NCI-H446 treated with DMSO at 0.1 percent for 48 hours (cell line): ENCODE measurements around the gene PSMD7.

Experiments used
- DNase-seq: peaks from one replicate; lab custom pipeline; 2025; lab: John Stamatoyannopoulos, UW

The PSMD7 gene

DNA sequence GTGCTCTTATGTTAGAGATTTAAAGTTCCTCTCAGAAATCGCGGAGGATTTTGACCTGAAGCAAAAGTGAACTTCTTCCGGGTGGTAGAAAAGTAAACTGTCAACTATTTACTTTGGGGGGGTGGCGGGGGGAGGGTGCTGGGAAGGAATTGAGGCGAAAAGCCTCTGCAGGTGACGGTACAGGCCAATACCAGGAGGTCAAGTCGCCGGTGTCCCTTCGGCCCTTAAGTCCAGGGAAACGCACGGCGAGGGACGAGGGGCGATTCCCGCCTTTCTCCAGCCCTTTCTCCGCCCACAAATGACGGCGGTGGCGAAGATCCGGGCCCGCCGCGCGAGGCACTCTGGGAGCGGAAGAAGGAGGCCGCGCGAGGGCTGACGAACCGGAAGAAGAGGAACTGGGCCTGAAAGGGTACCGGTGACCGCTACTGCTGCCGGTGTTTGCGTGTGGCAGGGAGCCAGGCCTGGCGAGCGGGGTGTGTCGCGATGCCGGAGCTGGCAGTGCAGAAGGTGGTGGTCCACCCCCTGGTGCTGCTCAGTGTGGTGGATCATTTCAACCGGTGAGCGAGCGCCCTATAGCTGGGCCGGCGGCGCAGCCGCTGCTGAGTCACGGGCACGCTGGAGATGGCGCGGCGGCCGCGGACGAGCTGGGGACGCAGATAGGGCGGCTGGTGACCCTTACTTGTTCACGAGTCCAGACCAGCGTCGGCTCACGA, at the start of gene PSMD7:
TSS of gene PSMD7 (plus strand) at position 383 of the 713 bp plus-strand sequence. CDS start at position 484, 101 bp downstream.
- DNase-seq = peak; percentile 44

DNA sequence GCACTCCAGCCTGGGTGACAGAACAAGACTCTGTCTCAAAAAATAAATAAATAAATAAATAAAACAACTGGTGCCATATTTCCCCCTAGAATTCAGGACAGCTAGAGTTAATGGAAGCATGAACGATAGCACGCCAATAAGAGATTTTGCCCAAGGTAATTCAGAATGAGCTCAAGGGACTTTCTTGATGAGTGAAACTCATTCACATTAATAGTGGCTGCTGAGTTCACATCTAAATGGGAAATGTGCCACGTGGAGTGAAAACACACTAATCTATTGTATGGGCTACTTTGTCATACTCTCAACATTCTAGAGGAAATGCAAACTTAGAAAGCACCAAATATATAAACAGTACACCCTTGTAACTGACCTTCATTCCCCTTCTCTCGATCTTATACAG, 47.4 kb upstream of the PSMD7 start:
- DNase-seq = no peak

DNA sequence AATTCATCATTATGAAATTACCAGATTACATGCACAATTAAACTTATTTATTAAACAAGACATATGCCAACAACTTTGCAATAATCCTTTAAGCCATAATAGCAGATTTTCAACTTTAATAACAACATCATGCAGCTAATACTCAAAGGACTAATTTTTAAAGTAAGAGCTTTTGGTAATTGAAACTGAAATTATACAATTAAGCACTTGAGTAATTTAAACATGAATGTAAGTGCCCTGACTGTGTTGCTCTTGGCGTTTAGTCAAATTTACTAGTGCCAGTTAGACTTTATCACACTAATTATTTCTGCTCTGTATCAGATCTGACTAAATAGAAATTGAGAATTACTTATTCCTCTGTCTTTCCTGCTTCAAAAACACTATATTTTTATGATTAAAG, 46.8 kb upstream of the PSMD7 start:
- DNase-seq = no peak

DNA sequence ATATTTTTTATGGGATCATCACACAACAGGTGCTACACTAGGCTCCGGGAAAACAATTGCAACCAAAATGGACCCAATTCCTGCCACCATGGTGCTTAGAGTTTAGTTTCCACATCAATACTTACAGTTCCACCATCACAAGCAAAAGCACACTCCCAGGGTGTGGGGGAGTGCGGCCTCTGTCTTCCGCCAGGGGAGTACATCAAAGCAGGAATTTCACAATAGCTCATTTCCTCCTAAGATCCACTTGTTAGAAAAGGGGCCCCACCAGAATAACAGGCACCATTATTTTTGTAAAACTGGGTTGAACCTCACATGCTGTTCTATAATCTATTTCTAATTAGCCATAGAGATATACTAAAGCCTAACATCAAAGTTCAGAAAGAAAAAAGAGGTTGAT, 44.3 kb upstream of the PSMD7 start:
- no peak for DNase-seq

DNA sequence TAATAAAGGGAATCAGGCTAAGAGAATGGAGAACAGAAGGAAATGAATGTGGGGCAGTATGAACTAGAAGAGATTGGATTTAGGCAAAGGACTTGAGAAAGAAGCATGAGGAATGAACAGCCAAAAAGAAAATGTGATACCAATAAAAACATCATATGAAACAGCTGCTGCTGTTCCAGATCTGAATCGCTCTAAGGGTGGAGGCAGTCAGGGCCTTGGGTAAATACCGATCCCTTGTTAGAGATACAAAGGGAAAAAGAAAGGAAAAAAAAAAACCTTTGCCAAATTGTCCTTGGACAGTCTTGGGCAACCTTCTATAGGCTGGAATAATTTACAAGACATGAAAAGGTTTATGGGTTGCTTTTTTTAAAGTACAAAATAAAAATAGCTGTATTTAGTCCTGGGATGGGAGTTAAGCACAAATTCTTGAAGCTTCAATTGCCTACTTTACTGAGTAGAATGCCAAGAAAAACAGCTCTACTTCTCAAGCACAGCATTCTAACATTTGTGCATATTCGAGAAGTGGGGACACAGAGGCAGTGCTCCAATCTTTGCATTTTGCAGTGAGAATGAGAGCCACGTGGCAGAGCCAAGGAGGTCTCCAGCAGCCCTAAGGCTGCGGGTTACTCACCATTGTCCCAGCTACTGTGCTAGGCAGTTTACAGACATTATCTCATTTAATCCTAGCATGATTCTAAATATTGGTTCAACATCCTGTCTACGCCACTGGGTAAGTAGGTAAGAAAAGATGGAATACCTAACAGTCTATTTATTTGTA, 43.3 kb upstream of the PSMD7 start:
- no peak for DNase-seq

DNA sequence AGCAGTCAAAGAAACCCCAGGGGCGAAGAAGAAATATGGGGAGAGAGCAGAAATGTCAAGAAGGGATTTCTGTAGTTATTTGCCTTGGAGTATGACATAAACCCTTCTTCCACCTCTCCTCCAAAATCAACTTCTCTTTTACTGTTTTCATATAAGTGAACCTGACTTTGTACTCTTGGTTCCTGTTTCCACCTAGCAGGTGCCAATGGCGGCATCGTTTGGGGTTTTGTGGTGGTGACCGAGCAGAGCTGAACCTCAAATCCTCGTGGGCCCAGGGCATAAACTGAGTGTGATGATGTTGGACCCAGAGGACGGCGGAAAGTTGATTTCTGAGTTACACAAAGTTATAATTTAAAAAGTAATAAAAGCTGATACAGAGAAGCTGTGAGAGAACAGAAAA, 39.6 kb upstream of the PSMD7 start:
- DNase-seq = no peak

DNA sequence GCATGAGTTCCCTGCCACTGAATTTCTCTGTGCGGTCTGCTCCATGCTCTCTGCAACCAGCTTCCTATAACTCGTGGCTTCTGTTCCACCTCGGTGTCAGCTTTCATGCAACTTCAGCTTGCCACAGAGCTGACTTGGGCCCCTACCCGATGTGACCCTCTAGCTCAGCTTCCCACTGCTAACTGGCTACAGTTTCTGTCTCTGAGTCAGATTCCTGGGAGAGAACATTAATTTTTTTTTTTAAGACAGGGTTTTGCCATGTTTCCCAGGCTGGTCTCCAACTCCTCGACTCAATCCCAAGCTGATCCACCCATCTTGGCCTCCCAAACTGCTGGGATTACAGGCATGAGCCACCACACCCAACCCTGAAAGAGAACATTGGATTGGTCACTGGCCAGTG, 35.5 kb upstream of the PSMD7 start:
- DNase-seq = no peak

DNA sequence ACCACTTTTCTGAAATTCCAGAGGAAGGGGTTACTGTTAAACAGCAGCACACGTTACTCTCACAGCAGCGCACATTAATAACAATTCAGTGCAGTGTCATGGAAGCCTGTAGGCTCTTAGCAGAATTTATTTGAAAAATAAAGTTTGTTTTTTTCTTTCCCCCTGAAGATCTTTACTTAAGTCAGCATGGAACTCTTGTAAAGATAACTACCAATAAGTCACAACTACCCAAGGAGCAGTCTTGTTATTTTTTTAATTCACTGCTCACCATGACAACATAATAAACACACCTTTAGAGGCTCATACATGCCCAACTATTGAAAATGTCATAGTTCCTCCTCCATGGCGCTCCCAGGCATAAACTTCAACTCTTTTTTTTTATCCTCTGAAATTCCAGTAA, 31.8 kb upstream of the PSMD7 start:
- no peak for DNase-seq

DNA sequence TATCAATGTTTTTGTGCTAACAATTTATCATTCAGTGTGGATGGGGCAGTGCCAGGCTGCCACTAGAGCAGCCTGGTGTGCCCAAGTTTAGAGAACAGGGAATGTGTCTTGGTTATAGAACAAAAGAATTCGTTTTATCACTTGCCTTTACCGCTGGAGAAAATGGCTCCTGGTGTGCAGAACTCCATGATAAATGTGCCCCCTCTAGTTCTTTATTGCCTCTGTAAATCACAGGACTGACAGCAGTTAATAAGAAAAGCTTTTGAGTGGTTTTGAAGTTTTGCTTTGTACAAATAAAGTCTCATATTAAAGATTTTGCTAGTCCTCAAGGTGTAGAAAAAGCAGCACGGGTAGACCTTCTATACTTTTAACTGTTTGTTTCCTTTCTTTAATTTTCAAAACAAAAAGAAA, 28.2 kb upstream of the PSMD7 start:
- DNase-seq = no peak

DNA sequence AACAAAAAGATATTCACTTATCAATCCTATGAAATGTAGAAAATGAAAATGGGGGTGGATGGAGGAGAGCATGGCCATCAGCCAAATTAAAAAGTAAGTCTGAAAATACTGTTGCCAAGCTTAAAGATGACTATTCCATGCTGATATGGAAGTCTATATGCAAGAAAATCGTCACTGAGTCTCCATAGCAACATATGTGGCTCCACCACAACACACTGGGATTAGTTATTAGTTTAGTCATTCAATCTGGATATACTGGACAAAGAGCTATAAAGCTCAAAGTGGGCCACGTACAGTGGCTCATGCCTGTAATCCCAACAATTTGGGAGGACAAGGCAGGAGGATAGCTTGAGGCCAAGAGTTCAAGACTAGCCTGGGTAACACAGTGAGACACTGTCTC, 24.7 kb upstream of the PSMD7 start:
- no peak for DNase-seq

DNA sequence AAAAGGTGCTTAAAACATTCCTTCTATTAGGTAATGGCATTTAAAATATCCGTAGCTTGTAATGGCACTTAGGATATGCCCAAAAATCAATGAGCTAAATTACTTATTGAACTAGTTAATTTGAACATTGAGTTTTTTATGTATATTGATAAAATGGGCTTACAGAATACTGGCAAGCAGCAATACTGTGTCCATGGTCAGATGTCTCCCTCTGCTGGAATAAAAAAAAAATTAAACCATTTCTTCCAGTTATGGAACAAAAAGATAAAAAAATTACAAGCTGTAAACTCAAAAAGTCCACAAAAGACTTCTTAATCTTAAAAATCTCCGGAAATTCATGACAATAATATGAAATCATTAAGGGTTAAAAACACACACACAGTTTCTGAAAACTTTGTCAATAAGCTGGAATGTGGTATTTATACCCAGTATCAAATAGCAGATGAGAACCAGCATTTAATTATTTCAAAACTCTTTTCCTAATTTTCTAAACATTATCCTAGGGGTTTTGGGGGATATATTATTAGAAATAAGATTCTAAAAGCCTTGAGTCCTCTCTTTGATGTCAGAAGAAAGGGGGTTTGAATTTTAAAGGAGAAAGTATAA, 21.5 kb upstream of the PSMD7 start:
- no peak for DNase-seq

DNA sequence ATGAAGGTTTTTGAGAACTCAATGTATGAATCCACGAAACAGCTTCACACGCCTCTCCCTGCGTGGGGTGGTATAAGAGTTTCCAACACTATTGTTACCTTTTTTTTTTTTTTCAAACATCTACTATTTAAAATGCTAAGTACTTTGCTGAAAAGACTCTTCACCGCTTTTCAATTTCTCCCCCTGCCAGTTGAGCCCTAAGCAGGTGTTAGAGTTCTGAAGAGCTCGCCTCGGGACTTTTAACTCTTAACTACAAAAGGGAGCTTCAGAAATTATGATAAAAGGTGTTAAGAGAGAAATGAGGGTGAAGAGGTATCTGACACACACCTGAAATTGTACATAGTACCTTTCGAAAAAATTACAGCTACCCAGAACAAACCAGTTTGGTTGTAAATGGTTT, 20.9 kb upstream of the PSMD7 start:
- no peak for DNase-seq

DNA sequence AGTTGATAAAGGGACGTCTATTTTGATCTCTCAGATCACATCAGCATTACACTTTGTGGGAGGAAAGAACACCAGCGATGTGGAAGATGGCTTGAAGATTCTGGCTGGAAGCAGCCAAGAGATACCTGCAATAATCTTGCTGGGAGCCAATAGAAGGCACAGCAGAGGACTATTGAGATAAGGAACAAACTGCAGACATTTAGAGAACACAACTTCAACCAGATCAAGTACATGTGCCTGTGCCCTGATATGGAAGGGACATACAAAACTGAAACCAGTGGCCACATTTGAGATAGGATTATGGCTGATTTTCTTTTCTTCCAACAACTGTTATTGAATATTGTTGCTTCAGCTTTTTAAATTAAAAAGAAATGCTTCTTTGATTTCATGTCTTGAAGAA, 18.6 kb upstream of the PSMD7 start:
- DNase-seq = no peak

DNA sequence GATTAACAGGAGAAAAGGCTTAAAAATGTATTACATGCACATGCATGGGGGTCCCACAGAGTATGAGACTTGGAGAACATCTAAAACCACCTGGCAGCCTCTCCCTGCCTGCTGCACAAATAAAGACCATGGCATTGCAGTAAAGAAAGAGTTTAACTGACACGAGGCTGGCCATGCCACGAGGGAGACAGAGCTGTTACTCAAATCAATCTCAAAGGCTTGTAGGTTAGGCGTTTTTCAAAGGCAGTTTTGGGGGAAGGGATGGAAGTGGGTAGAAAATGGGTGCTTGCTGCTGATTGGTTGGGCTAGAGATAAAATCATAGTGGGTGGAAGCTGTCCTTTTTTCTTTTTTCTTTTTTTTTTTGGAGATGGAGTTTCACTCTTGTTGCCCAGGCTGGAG, 17.3 kb upstream of the PSMD7 start:
- DNase-seq = no peak

DNA sequence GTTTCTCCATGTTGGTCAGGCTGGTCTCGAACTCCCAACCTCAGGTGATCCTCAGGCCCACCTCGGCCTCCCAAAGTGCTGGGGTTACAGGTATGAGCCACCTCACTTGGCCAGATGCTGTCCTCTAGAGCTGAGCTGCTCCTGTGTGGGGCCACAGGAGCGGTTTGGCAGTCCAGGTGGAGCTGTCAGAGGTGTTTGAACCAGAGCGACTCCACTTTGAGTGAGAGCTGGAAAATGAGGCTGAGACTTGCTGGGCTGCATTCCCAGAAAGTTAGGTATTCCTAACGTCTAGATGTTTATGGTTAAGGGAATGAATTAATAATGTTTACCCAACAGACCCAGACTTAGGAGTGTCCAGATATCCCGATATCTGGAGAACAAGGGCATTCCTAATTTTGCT, 16.8 kb upstream of the PSMD7 start:
- no peak for DNase-seq

DNA sequence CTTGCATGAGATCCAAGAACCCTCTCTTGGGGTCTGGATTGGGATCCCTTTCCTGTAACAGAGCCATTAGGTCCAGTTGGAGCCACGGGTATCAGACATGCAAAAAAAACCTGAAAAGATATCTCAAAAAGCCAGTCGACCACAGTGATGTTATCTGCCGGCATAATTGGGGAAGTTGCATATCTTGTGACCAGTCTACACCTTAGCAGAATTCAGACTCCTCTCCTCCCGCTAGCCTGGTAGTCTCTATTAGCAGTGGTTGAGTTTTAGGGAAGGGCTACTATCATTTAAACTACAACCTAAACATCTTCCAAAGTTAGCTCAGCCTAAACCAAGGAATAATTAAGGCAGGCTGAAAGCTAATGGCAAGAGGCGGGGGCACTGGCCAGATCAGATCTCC, 16.2 kb upstream of the PSMD7 start:
- no peak for DNase-seq

DNA sequence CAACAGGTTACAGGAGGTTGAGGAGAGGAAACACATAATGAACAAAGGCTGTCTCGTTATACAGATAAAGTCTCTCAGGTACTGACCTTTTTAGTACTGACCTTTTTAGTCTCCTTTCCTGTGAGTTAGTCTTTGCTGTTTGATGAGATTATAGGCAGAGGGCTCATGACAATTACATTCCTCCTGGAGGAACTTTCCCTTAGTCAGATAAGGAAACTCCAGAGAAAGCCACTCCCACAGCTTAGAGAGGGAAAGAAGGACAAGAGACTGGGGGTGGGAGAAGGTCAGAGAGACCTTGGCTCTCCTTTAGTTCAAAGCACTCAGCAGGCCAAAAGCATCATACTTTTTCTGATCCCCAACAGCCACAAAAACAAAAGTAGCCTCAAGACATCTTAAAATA, 15.3 kb upstream of the PSMD7 start:
- DNase-seq = no peak

DNA sequence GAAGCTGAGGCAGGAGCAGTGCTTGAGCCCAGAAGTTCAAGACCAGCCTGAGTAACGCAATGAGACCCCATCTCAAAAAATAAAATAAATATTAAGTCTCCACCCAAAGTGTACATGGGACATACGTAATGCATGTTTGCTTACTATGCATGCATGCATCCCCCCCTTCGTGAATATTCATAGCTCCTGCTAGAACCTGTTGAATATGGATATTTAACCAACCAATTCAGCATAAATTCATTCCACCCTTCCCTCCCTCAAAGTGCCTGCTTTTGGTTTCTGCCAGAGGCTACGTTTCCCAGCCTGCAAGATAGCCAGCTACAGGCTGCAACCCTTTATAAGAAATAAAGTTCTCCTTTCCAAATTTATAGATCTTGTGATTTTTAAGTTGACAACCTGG, 12.9 kb upstream of the PSMD7 start:
- DNase-seq = no peak

DNA sequence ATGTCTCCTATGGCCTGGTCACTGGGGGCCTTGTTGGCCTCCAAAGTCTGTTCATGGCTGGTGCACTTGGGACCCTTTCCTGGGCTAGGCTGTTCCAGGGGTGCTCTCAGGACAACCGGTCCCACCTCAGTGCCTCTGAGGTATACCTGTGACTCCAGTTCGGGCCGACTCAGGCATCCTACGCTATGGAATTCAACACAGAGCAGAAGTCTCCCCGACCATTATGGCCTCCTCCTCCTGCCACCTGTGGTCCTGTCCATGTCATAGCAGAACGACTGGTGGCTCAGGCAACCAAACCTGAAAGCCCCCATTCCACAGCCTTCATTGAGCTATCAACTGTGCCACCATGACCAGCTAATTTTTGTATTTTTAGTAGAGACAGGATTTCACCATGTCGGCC, 8.5 kb upstream of the PSMD7 start:
- DNase-seq = no peak

DNA sequence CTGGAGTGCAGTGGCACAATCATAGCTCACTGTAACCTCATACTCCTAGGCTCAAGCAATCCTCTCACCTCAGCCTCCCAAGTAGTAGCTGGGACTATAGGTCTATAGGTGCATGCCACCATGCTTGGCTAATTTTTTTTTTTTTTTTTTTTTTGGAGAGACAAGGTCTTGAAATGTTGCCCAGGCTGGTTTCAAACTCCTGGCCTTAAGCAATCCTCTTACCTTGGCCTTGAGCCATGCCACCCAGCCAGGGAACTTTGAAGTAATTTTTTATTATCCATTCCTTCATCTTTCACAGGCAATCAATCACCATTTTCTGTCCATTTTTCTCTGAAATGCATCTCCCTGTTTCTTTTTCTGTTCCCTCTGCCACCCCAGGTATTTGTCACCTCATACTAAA, 6.3 kb upstream of the PSMD7 start:
- no peak for DNase-seq

DNA sequence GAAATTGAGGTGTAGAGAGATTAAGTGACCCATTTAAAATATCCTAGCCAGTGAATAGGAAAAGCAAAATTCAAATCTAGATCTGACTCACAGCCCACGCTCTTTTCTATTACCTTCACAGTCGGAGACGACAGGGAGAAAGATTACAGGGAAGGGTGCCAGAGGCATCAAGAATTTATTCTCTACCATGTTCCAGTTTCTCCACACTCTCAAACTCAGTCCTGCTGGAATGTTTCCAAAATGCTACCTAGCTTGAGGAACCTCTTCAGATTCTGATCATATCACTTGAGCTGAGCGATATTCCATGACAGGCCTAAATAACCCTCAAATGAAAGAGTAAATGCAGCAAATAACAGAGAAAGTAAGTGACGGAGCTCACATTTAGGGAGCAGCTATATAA, 5.4 kb upstream of the PSMD7 start:
- DNase-seq = no peak

DNA sequence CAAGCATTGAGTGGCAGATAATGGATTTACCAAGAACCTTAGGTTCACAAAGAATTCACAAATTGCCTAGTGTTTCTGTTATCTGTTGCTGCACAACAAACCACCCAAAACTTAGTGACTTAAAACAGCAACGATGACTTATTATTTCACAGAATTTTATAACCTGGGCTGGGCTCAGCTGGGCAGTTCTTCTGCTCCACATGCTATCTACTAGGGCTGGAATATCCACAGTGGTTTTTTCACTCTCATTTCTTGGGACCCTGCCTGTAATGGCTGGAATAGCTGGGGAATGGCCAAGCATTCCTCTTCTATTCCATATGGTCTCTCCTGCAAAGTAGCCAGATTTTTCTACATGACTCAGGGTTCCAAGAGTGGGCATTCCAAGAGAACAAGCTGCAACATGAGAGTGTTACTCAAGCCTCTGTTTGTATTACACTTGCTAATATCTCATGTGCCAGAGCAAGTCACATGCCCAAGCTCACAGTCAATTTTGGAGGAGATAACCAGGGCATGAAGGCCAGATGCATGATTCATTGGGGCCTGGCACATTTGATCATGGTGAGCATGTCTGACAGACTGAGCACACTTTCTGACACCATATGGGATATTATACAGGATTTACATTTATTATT, 4.9 kb upstream of the PSMD7 start:
- peak; percentile 75 for DNase-seq

DNA sequence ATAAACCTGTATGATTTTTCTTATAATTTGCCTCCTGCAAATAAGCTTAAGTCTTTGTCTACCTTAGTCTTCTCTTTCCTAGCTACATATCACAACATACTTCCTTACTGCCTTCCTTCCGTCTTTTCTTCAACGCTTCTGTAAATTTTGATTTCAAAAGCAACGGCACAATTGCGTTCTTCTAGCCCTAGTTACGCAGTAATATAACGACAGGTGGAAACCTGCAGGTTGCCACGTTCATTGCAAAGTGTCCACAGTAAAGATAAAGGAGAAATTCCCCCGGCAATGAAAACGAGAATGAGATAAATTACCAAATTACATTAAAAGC, 546 bp upstream of the PSMD7 start:
- no peak for DNase-seq
